ENCODE results near the gene RLF.

DNA sequence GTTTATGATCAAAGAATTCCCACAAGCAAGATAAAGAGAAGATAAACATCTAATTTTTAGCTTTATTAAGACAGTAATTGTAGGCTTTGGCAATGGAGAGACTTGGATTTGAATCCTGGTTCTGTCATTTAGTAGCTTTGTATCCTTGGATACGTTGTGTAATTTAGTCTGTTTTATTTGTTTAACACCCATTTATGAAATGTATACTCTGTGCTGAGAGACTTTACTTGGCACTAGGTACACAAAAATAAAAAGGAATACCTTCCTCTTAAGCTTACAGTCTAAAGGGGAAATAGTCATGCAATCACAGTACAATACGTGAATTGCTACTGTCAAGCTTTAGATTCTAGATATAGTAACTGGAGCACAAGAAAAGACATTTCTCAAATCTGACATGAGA is 120.7 kb downstream of the RLF start:
- TF ChIP-seq, protein P1, sequence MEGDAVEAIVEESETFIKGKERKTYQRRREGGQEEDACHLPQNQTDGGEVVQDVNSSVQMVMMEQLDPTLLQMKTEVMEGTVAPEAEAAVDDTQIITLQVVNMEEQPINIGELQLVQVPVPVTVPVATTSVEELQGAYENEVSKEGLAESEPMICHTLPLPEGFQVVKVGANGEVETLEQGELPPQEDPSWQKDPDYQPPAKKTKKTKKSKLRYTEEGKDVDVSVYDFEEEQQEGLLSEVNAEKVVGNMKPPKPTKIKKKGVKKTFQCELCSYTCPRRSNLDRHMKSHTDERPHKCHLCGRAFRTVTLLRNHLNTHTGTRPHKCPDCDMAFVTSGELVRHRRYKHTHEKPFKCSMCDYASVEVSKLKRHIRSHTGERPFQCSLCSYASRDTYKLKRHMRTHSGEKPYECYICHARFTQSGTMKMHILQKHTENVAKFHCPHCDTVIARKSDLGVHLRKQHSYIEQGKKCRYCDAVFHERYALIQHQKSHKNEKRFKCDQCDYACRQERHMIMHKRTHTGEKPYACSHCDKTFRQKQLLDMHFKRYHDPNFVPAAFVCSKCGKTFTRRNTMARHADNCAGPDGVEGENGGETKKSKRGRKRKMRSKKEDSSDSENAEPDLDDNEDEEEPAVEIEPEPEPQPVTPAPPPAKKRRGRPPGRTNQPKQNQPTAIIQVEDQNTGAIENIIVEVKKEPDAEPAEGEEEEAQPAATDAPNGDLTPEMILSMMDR (IDR thresholded peaks at IDR 0.05 in 4 of 5, conservative IDR thresholded peaks at IDR 0.05 in 1 of 5), result no peak
- TF ChIP-seq POLR2A (IDR thresholded peaks at IDR 0.05), result no peak
